Cardiac fibroblast (primary cell): ENCODE measurements around the gene INHBE.

Source experiments
- DNase-seq, 2 donors: peaks; one replicate each; pipeline versions ENCODE4 v3.0.0 to v3.0.0-alpha.2; 2010; ENCODE audit warnings: low read depth in 2 of 2
- H3K4me3 ChIP-seq, 2 donors: replicated peaks in 1 of 2; 1 replicate in 1 of 2; 2 replicates in 1 of 2; pipeline ENCODE4 v1.5.1; 2011; ENCODE audit warnings: low read depth in 2 of 2, low read length in 2 of 2, mild to moderate bottlenecking in 2 of 2, moderate library complexity in 1 of 2
- TF ChIP-seq, protein P1 (sequence below): IDR thresholded peaks from one replicate; pipeline ENCODE4 v1.5.1; 2011; ENCODE audit warnings: low read depth, mild to moderate bottlenecking, low read length, inconsistent platforms

INHBE gene

GRCh38 chr12:57483466-57483865 is 28.4 kb downstream of the INHBE start:
- DNase-seq: peak; percentile 58 to 60
- TF ChIP-seq, protein P1, sequence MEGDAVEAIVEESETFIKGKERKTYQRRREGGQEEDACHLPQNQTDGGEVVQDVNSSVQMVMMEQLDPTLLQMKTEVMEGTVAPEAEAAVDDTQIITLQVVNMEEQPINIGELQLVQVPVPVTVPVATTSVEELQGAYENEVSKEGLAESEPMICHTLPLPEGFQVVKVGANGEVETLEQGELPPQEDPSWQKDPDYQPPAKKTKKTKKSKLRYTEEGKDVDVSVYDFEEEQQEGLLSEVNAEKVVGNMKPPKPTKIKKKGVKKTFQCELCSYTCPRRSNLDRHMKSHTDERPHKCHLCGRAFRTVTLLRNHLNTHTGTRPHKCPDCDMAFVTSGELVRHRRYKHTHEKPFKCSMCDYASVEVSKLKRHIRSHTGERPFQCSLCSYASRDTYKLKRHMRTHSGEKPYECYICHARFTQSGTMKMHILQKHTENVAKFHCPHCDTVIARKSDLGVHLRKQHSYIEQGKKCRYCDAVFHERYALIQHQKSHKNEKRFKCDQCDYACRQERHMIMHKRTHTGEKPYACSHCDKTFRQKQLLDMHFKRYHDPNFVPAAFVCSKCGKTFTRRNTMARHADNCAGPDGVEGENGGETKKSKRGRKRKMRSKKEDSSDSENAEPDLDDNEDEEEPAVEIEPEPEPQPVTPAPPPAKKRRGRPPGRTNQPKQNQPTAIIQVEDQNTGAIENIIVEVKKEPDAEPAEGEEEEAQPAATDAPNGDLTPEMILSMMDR: no peak
- H3K4me3 ChIP-seq: no peak overlapping the region

- TF ChIP-seq, protein P1: no peak
- no peak for DNase-seq
- H3K4me3 ChIP-seq: no peak overlapping the region
These were observed 30.6 kb downstream of the INHBE start for GRCh38 chr12:57485695-57486094.

- peak overlapping the region in 1 of 2 donors; percentile 41 for H3K4me3 ChIP-seq
- TF ChIP-seq, protein P1: no peak
These were observed 32.0 kb downstream of the INHBE start for GRCh38 chr12:57487055-57487596.

GRCh38 chr12:57487597-57488401 is 32.7 kb downstream of the INHBE start, which contains the start of gene MARS1:
Gene MARS1, plus strand, starts transcription at chr12:57488068. Its CDS starts 23 bp downstream, at chr12:57488091.
- DNase-seq: peak; percentile 96 to 97
- TF ChIP-seq, protein P1: no peak
- H3K4me3 ChIP-seq: peak within 1 kb of the TSS; percentile 99

More at GRCh38 chr12:57487055-57487596, 32.0 kb downstream of the INHBE start:
- no peak for DNase-seq

DNA sequence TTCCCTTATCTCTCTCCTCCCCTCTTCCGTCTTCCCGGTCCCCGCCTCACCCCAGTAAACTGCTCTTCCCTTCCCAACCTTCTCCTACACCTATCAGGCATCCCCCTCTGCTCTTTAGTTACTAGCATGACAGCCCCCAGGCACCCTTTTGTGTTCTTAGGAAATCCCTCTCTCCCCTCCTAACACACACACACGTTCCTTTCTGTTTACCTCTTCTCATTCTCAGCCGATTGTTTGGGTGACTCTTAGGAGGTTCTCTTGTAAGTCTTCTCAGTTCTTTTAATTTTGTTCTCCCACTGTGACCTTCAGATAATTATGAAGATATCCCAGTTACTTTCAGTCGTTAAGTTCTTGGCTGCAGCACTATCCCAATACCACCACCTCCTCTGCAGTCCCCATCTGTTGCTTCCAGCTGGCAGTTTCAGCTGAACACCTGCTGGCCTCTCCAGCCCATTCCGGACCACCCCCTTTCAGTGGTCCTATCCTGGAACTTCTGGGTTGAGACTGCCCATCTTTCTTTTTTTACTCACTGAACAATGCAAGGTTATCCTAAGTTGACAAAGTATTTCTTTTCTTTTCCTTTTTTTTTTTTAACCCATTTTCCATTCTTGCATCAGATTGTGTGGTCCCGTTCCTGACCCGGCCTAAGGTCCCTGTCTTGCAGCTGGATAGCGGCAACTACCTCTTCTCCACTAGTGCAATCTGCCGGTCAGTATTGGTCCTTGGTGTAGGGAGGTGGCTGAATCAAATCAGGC is 33.5 kb downstream of the INHBE start:
- peak overlapping the region; percentile 99 for H3K4me3 ChIP-seq
- no peak for DNase-seq
- TF ChIP-seq, protein P1: no peak

GRCh38 chr12:57489157-57489641 is 34.1 kb downstream of the INHBE start:
- DNase-seq: peak in 1 of 2 donors; percentile 37
- TF ChIP-seq, protein P1: no peak
- H3K4me3 ChIP-seq: peak overlapping the region; percentile 99
